Right lobe of liver (tissue), 6 donors: ENCODE measurements around the gene PIM3. TPM values are rescaled to one million over a fixed set of nuclear protein-coding genes. Genes with fewer than 3 reads are reported as not detected.

Source experiments
- ATAC-seq, 4 donors: fragments of 200-7000 bp; cut with Tn5 transposase; one replicate each; pipeline ENCODE4 v1.9.1; 2020; ENCODE audit warnings: mild to moderate bottlenecking in 4 of 4, moderate library complexity in 4 of 4
- DNase-seq, 3 donors: peaks; one replicate each; pipeline ENCODE4 v3.0.0-alpha.2; 2020
- H3K27ac ChIP-seq, 3 donors: fragments of 200-600 bp; one replicate each; pipeline ENCODE4 v1.8.0; 2022
- H3K27me3 ChIP-seq, 2 donors: fragments of 200-600 bp; one replicate each; pipeline ENCODE4 v1.8.0; 2022
- H3K36me3 ChIP-seq, 4 donors: fragments of 200-600 bp; sonication (generic) in 1 of 4; one replicate each; pipeline versions ENCODE4 v1.5.1 to v1.8.0; 2017 to 2022; ENCODE audit warnings: control low read depth in 1 of 4
- H3K4me1 ChIP-seq, 4 donors: fragments of 200-600 bp; sonication (generic) in 1 of 4; one replicate each; pipeline versions ENCODE4 v1.5.1 to v1.8.0; 2017 to 2022; ENCODE audit warnings: control low read depth in 1 of 4
- H3K4me3 ChIP-seq, 3 donors: fragments of 200-600 bp; one replicate each; pipeline ENCODE4 v1.8.0; 2022
- H3K9me3 ChIP-seq, 4 donors: fragments of 200-600 bp; sonication (generic) in 1 of 4; one replicate each; pipeline versions ENCODE4 v1.5.1 to v1.8.0; 2017 to 2022; ENCODE audit warnings: control low read depth in 1 of 4
- CTCF ChIP-seq, 4 donors: fragments of 200-600 bp in 3 of 4; fragments of 450-650 bp in 1 of 4; IDR thresholded peaks; one replicate each; pipeline versions ENCODE4 v1.5.1 to v1.8.0; 2016 to 2022; ENCODE audit warnings: antibody characterized with exemption in 4 of 4, mild to moderate bottlenecking in 2 of 4
- POLR2A ChIP-seq: fragments of 450-650 bp; IDR thresholded peaks from one replicate; pipeline ENCODE4 v1.6.1; 2017; ENCODE audit warnings: antibody characterized with exemption, mild to moderate bottlenecking
- WGBS: methylation state at CpG from one replicate; pipeline ENCODE4 v1.1.6; 2018; ENCODE audit warnings: low coverage, low lambda C conversion rate; ENCODE audit not compliant: insufficient coverage; ENCODE audit errors: missing lambda C conversion rate; 5-methylcytosine and 5-hydroxymethylcytosine counted together
- intact Hi-C, 2 donors: fragments of 100-400 bp; cut with DNase I; formaldehyde crosslinking; loops; one replicate each; pipeline versions ENCODE4 v1.11.2 to v1.14.1; 2022
- total RNA-seq, 6 experiments: library from RNA; depleted of rRNA in 2 of 6; stranded (reverse); fragments of >200 nt in 2 of 6; fragmentation: NEBNext Ultra II Directional in 3 of 6; extraction: Animal tissue kit (Norgen Biotek cat#: 25700) in 3 of 6; gene quantifications; one replicate each; pipeline versions ENCODE4 v1.1.0 to v1.2.4, GENCODE V29; 2016 to 2023
- donor health status: DM: no; HTN: yes; CAD: no.
- donor health status: DM: no; HTN: no; CAD: no.
- donor health status: DM: no; HTN: no; CAD: no.
- donor health status: DM: no; HTN: yes; CAD: no.
- donor health status: DM: no; HTN: yes; CAD: no.

The PIM3 gene
- total RNA-seq, 6 experiments from 2014 or later: 26.7 to 64.4 (median 32.8) TPM

- Histone ChIP-seq H3K9me3 (no peaks in the 10 kb centered on the region), H3K27ac (peak overlapping the region; percentile 79 to 97 (median 83)), H3K36me3 (no peaks in the 10 kb centered on the region), H3K4me1 (peaks cover 0 to 33% (median 16%) of the 10 kb centered on the region in 4 donors), H3K27me3 (no peaks in the 10 kb centered on the region), H3K4me3 (no peak overlapping the region)
- no peak for ATAC-seq
- intact Hi-C loops: loop anchor here in 1 of 2 donors (10.0 kb wide), 1 partner anchor 61 kb away; no protein-coding TSS in a partner anchor
- 51% methylated on average over 6 of the region's 27 CpGs for WGBS
- TF ChIP-seq CTCF (IDR thresholded peaks at IDR 0.05): no peak
- peak; percentile 67 for TF ChIP-seq POLR2A
- peak; percentile 44 to 81 (median 62) for DNase-seq
These were observed 27.1 kb upstream of the PIM3 start for GRCh38 chr22:49933236-49934159.

- Histone ChIP-seq H3K9me3 (no peaks in the 10 kb centered on the region), H3K4me3 (peak overlapping the region; percentile 35 to 58 (median 48)), H3K4me1 (peaks cover 0 to 37% (median 16%) of the 10 kb centered on the region in 4 donors), H3K27ac (peak overlapping the region; percentile 79 to 97 (median 83)), H3K36me3 (no peaks in the 10 kb centered on the region), H3K27me3 (no peaks in the 10 kb centered on the region)
- DNase-seq (peak; percentile 76 to 81 (median 78)), ATAC-seq (peak; percentile 4 to 39 (median 6))
- no peak for TF ChIP-seq POLR2A
- no peak for TF ChIP-seq CTCF (IDR thresholded peaks at IDR 0.05)
- intact Hi-C loops: loop anchor here in 1 of 2 donors (10.0 kb wide), 1 partner anchor 60 kb away; no protein-coding TSS in a partner anchor
- 20% methylated on average over 2 of the region's 24 CpGs for WGBS
These were observed 26.2 kb upstream of the PIM3 start for GRCh38 chr22:49934160-49934890.

- DNase-seq: peak; percentile 88 to 93 (median 88)
- Histone ChIP-seq H3K27me3 (no peaks in the 10 kb centered on the region), H3K36me3 (no peaks in the 10 kb centered on the region), H3K9me3 (no peaks in the 10 kb centered on the region), H3K4me3 (peak overlapping the region; percentile 35 to 58 (median 48)), H3K4me1 (peaks cover 0 to 33% (median 14%) of the 10 kb centered on the region in 4 donors), H3K27ac (peak overlapping the region; percentile 79 to 97 (median 83))
- TF ChIP-seq CTCF (IDR thresholded peaks at IDR 0.05): no peak
- no peak for TF ChIP-seq POLR2A
- intact Hi-C loops: loop anchor here in 1 of 2 donors (10.0 kb wide), 1 partner anchor 60 kb away; no protein-coding TSS in a partner anchor
- peak; percentile 3 to 42 (median 24) for ATAC-seq
- 10% methylated on average over 16 of the region's 56 CpGs for WGBS
These were observed 25.5 kb upstream of the PIM3 start for GRCh38 chr22:49934891-49935557.

GRCh38 chr22:49935561-49935960, 25.0 kb upstream of the PIM3 start:
- no peaks in the 10 kb centered on the region for H3K27me3 ChIP-seq
- ATAC-seq (peak in 1 of 4 donors; percentile 1), DNase-seq (peak in 1 of 3 donors; percentile 80)
- peak overlapping the region; percentile 14 to 48 (median 35) for H3K4me3 ChIP-seq
- no peaks in the 10 kb centered on the region for H3K36me3 ChIP-seq
- no peaks in the 10 kb centered on the region for H3K9me3 ChIP-seq
- peak overlapping the region in 1 of 3 donors; percentile 97 for H3K27ac ChIP-seq
- WGBS: 3% methylated on average over 15 of the region's 16 CpGs
- peaks cover 0 to 33% (median 14%) of the 10 kb centered on the region in 4 donors for H3K4me1 ChIP-seq
- TF ChIP-seq CTCF (IDR thresholded peaks at IDR 0.05) (no peak), POLR2A (no peak)
- intact Hi-C loops: loop anchor here in 1 of 2 donors (10.0 kb wide), 1 partner anchor 59 kb away; no protein-coding TSS in a partner anchor
